WTC11 (cell line): ENCODE data around the gene RNF44. TPM values are rescaled to one million over a fixed set of nuclear protein-coding genes. Genes with fewer than 3 reads are reported as not detected.
"Not testable (repeated sequence)": the region's sequence is repeated elsewhere in the genome, so short reads cannot be mapped to it uniquely, and the experiment has no call there.

Source experiments
- ATAC-seq: fragments of 200-7000 bp; cut with Tn5 transposase; 2 replicates; pipeline ENCODE4 v1.10.0; 2021; ENCODE audit warnings: mild to moderate bottlenecking, moderate library complexity
- CTCF ChIA-PET: fragments of 300-600 bp; sonication (Branson Sonifier 250); formaldehyde crosslinking; loops from one replicate; lab custom pipeline; 2021; ENCODE audit warnings: antibody characterized with exemption; lab: Charles Lee
- POLR2A ChIA-PET: fragments of 350-600 bp; sonication (Branson Sonifier 250); formaldehyde crosslinking; loops from one replicate; lab custom pipeline; 2021; ENCODE audit warnings: antibody characterized with exemption; lab: Charles Lee
- DNase-seq: peaks from one replicate; pipeline ENCODE4 v3.0.0; 2021; ENCODE audit warnings: low spot score
- H3K27ac Mint-ChIP-seq: 2 replicates; pipeline ENCODE4 v1.8.0; 2021; ENCODE audit warnings: mixed read lengths
- H3K27me3 Mint-ChIP-seq: 2 replicates; pipeline ENCODE4 v1.8.0; 2021; ENCODE audit warnings: low read depth, mild to moderate bottlenecking, moderate library complexity, mixed read lengths
- H3K36me3 Mint-ChIP-seq: 2 replicates; pipeline ENCODE4 v1.8.0; 2021; ENCODE audit warnings: mixed read lengths
- H3K4me1 Mint-ChIP-seq: 2 replicates; pipeline ENCODE4 v1.8.0; 2022; ENCODE audit warnings: mixed read lengths
- H3K4me3 Mint-ChIP-seq: 2 replicates; pipeline ENCODE4 v1.8.0; 2021; ENCODE audit warnings: mild to moderate bottlenecking, moderate library complexity, mixed read lengths
- H3K9me3 Mint-ChIP-seq: 2 replicates; pipeline ENCODE4 v1.8.0; 2021; ENCODE audit warnings: mixed read lengths
- NFYB ChIP-seq: sonication (generic); formaldehyde crosslinking; conservative IDR thresholded peaks from 2 replicates; pipeline ENCODE4 v1.8.0; 2022; ENCODE audit warnings: low read depth, missing genetic modification reagents
- NR3C1 ChIP-seq: sonication (generic); formaldehyde crosslinking; conservative IDR thresholded peaks from 2 replicates; pipeline ENCODE4 v1.8.1; 2023; ENCODE audit warnings: low read depth, mild to moderate bottlenecking, missing genetic modification reagents
- ZNF121 ChIP-seq: sonication (generic); formaldehyde crosslinking; IDR thresholded peaks from 2 replicates; pipeline ENCODE4 v1.8.0; 2023; ENCODE audit warnings: missing genetic modification reagents
- ZNF138 ChIP-seq: sonication (generic); formaldehyde crosslinking; conservative IDR thresholded peaks from 2 replicates; pipeline ENCODE4 v1.8.1; 2022; ENCODE audit warnings: mild to moderate bottlenecking, moderate library complexity, missing genetic modification reagents
- ZNF219 ChIP-seq: sonication (generic); formaldehyde crosslinking; IDR thresholded peaks from 2 replicates; pipeline ENCODE4 v1.8.0; 2023; ENCODE audit warnings: missing genetic modification reagents, mild to moderate bottlenecking, borderline replicate concordance
- ZNF317 ChIP-seq: sonication (generic); formaldehyde crosslinking; IDR thresholded peaks from 2 replicates; pipeline ENCODE4 v1.8.1; 2023; ENCODE audit warnings: low read depth, mild to moderate bottlenecking, moderate library complexity, missing genetic modification reagents, borderline replicate concordance
- total RNA-seq: library from RNA; stranded (reverse); gene quantifications from 3 replicates; pipeline ENCODE4 v1.2.3, GENCODE V29; 2021
- TF ChIP-seq, protein P1 (sequence below): fragments of 250-450 bp; sonication (Bioruptor Pico); IDR thresholded peaks from 2 replicates; pipeline ENCODE4 v1.9.0; 2021; ENCODE audit warnings: mild to moderate bottlenecking
- TF ChIP-seq, protein P2 (sequence below): sonication (generic); formaldehyde crosslinking; IDR thresholded peaks from 2 replicates; pipeline ENCODE4 v1.8.1; 2022; ENCODE audit warnings: mild to moderate bottlenecking, moderate library complexity, missing genetic modification reagents
- TF ChIP-seq, protein P3 (sequence below): sonication (generic); formaldehyde crosslinking; IDR thresholded peaks from 2 replicates; pipeline ENCODE4 v1.8.0; 2022; ENCODE audit warnings: mild to moderate bottlenecking, missing genetic modification reagents
- TF ChIP-seq, protein P4 (sequence below): sonication (generic); formaldehyde crosslinking; IDR thresholded peaks from 2 replicates; pipeline ENCODE4 v1.8.0; 2022; ENCODE audit warnings: mild to moderate bottlenecking, missing genetic modification reagents

RNF44 gene
- total RNA-seq, 1 experiment from 2014 or later: 233 TPM

DNA sequence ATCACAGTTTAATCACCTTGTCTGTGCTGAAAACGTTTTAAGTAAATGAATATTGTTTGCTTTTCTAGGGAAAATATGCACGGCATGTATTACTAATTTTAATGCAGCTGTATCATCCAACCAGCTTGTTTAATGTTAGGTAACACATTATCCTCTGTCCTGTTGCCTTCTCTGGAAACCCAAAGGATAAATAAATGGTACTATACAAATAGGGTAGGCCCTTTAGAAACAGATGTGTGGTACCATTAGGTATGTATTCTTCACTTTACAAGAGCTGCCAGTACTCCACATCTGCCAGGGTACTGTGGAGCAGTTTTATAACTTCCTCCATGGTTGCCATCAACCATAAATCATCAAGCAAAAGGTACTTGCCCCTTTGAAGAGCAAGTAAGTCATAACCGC, 46.1 kb downstream of the RNF44 start (continued):
- no peak for TF ChIP-seq ZNF219 (CRISPR knock-in tag)

DNA sequence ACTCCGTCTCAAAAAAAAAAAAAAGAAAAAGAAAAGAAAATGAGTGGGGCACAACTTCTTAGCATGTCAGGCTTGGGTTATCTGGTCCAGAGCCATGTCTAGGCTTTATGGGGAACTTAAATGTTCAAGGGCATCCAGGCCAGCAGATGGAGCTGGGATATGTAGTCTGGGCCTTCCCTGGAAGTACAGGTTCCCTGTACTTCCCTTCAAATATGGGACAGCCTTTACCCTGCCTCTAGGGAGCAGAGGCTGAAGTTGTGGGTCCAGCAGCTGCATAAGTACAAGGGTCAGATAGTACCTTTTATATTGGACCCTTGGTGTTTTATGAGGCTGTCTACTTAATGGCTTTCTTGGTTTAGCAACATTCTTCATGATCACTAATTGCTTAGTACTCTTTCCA, 46.9 kb downstream of the RNF44 start:
- Mint-ChIP-seq H3K36me3 (peaks cover 70% of the 10 kb centered on the region), H3K27me3 (no peaks in the 10 kb centered on the region), H3K27ac (no peak overlapping the region), H3K9me3 (no peaks in the 10 kb centered on the region), H3K4me1 (no peaks in the 10 kb centered on the region), H3K4me3 (no peak overlapping the region)
- no peak for ATAC-seq
- TF ChIP-seq NR3C1 (no peak), ZNF317 (CRISPR knock-in tag) (no peak)
- TF ChIP-seq, protein P1, sequence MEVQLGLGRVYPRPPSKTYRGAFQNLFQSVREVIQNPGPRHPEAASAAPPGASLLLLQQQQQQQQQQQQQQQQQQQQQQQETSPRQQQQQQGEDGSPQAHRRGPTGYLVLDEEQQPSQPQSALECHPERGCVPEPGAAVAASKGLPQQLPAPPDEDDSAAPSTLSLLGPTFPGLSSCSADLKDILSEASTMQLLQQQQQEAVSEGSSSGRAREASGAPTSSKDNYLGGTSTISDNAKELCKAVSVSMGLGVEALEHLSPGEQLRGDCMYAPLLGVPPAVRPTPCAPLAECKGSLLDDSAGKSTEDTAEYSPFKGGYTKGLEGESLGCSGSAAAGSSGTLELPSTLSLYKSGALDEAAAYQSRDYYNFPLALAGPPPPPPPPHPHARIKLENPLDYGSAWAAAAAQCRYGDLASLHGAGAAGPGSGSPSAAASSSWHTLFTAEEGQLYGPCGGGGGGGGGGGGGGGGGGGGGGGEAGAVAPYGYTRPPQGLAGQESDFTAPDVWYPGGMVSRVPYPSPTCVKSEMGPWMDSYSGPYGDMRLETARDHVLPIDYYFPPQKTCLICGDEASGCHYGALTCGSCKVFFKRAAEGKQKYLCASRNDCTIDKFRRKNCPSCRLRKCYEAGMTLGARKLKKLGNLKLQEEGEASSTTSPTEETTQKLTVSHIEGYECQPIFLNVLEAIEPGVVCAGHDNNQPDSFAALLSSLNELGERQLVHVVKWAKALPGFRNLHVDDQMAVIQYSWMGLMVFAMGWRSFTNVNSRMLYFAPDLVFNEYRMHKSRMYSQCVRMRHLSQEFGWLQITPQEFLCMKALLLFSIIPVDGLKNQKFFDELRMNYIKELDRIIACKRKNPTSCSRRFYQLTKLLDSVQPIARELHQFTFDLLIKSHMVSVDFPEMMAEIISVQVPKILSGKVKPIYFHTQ (CRISPR knock-in tag): no peak
- TF ChIP-seq, protein P2, sequence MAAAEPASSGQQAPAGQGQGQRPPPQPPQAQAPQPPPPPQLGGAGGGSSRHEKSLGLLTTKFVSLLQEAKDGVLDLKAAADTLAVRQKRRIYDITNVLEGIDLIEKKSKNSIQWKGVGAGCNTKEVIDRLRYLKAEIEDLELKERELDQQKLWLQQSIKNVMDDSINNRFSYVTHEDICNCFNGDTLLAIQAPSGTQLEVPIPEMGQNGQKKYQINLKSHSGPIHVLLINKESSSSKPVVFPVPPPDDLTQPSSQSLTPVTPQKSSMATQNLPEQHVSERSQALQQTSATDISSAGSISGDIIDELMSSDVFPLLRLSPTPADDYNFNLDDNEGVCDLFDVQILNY (CRISPR knock-in tag): no peak
- no peak for DNase-seq
- ChIA-PET CTCF (interaction anchor here (0.7 kb wide), 1 partner anchor 95 kb away, joined by 3 read pairs; no protein-coding TSS in a partner anchor), POLR2A (no interaction called here)

DNA sequence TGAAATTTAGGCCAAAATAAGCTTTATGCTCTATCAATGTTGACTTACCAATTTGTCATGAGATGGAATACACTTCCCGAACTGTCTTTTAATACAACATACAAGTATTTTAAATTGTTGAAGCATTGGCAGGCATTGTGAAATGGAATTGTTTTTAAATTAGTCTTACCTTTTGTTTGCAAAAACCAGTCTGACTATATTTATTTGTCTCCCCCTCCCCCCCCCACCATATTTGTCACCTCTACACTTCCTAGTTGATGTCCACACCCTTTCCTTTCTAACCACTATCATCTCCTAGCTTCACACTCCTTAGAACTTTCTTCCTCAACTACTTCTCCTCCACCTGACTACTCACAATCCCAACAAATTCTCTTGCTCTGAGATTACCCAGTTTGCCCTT, 48.1 kb downstream of the RNF44 start:
- Mint-ChIP-seq H3K4me3 (no peak overlapping the region), H3K27me3 (no peaks in the 10 kb centered on the region), H3K4me1 (no peaks in the 10 kb centered on the region), H3K9me3 (no peaks in the 10 kb centered on the region), H3K36me3 (peaks cover 64% of the 10 kb centered on the region)
- no peak for DNase-seq
- CTCF ChIA-PET: interaction anchor here (1.0 kb wide), 1 partner anchor 171 kb away, joined by 6 read pairs; no protein-coding TSS in a partner anchor
- no peak for ATAC-seq
- TF ChIP-seq NFYB (CRISPR knock-in tag) (no peak), ZNF138 (CRISPR knock-in tag) (no peak)
- TF ChIP-seq, protein P3, sequence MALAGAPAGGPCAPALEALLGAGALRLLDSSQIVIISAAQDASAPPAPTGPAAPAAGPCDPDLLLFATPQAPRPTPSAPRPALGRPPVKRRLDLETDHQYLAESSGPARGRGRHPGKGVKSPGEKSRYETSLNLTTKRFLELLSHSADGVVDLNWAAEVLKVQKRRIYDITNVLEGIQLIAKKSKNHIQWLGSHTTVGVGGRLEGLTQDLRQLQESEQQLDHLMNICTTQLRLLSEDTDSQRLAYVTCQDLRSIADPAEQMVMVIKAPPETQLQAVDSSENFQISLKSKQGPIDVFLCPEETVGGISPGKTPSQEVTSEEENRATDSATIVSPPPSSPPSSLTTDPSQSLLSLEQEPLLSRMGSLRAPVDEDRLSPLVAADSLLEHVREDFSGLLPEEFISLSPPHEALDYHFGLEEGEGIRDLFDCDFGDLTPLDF (CRISPR knock-in tag): no peak
- TF ChIP-seq, protein P2 (CRISPR knock-in tag): no peak
- TF ChIP-seq, protein P4, sequence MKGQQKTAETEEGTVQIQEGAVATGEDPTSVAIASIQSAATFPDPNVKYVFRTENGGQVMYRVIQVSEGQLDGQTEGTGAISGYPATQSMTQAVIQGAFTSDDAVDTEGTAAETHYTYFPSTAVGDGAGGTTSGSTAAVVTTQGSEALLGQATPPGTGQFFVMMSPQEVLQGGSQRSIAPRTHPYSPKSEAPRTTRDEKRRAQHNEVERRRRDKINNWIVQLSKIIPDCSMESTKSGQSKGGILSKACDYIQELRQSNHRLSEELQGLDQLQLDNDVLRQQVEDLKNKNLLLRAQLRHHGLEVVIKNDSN: no peak
- TF ChIP-seq, all 79 proteins: peak for 0
- POLR2A ChIA-PET: no interaction called here
- H3K27ac Mint-ChIP-seq: peak overlapping the region; percentile 77; the same call in 1 of the 2 replicates

DNA sequence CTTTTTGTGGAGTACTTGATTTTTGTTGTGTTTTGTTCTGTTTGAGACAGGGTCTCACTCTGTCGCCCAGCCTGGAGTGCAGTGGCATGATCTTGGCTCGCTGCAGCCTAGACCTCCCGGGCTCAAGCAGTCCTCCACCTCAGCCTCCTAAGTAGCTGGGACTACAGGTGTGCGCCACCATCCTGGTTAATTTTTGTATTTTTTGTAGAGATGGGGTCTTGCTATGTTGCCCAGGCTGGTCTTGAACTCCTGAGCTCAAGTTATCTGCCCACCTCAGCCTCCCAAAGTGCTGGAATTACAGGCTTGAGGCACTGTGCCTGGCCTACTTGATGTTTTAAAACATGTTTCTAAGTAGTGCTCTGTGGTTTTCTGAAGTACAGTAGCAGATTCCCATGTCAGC, 50.0 kb downstream of the RNF44 start:
- not testable (repeated sequence) for H3K27ac Mint-ChIP-seq, H3K27me3 Mint-ChIP-seq
- TF ChIP-seq ZNF121 (CRISPR knock-in tag): peak; percentile 82; the same call in 1 of the 2 replicates
- TF ChIP-seq, all 79 proteins: peak for 1; not testable (repeated sequence) for 78
- H3K4me1 Mint-ChIP-seq, ATAC-seq, H3K9me3 Mint-ChIP-seq, H3K4me3 Mint-ChIP-seq, POLR2A ChIA-PET, DNase-seq: not testable (repeated sequence)
- CTCF ChIA-PET: interaction anchor here (1.0 kb wide), 1 partner anchor 40 kb away, joined by 3 read pairs; no protein-coding TSS in a partner anchor
- peaks cover 45% of the 10 kb centered on the region for H3K36me3 Mint-ChIP-seq
